Inflammatory macrophage (primary cell): Measurements from ENCODE around the gene TBC1D2.

ENCODE experiments used
- DNase-seq, 2 donors: peaks; one replicate each; pipeline ENCODE4 v3.0.0-alpha.2; 2020 to 2022

Gene TBC1D2

DNA sequence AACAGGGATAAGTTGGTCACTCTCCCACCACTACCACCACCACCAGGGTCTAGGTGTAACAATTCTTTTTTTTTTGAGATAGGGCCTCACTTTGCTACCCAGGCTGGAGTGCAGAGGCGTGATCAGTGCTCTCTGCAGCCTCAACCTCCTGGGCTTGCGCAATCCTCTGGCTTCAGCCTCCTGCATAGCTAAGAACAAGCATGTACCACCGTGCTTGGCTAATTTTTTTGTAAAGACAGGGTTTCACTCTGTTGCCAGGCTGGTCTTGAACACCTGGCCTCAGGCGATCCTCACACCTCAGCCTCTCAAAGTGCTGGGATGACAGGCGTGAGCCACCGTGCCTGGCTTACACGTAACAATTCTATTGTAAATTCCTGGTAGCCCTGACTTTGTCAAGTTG lies 90.5 kb downstream of the TBC1D2 start:
- peak in 1 of 2 donors; percentile 3 for DNase-seq

DNA sequence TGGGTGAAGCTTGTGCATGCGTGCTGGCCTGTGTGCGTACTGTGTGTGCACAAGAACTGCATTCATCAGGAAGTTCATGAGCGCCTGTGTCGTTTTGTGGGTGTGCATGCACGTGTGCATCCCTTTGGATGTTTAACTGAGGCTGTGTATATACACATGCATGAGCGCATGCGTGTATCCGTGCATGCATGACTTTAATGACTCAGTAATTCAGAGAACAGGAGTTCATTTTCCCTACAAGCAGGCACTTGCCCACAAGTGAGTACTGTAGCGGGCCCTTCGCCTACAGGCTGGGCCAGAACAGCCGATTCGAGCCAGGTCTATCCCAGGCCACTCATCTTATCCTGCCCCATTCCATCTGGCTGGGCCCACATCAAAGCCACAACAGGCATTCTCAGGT lies 92.8 kb downstream of the TBC1D2 start:
- no peak for DNase-seq

DNA sequence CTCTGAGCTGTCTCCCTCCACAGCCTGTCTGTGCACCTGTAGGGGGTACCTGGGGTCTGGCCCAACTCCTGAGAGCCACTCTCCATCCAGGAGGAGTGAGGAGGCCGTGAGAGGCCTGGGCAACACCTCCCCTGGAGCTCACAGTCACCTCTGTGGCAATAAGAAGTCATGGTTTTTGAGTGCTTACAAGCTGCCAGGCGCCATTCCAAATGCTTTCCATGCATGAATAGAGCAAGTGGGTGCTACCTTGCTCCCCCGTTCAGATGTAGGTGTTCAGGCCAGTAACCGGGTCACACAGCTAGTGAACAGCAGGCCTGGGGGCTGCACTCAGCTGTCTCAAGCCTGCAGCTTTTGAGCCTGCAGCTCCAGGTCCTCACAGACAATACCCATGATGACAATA lies 93.6 kb downstream of the TBC1D2 start:
- DNase-seq: no peak

DNA sequence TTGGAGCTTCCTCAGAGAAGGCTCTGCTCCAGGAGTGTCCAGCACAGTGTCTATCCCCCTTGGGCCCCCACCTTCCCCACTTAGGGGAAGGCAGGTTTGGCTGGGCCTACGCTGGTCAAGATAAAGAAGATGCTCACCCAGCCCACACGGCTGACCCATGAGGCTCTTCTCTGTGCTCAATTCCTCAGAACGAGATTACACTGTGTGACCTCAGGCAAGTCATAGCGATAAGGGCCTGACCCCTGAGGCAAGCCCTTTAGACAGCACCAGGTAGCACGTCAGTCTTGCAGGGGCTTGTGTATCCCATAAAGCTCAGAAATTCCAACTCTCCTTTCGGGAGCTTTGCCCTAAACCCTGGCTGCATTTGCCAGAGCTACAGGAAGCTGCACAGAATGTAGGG lies 95.7 kb downstream of the TBC1D2 start:
- DNase-seq: no peak

DNA sequence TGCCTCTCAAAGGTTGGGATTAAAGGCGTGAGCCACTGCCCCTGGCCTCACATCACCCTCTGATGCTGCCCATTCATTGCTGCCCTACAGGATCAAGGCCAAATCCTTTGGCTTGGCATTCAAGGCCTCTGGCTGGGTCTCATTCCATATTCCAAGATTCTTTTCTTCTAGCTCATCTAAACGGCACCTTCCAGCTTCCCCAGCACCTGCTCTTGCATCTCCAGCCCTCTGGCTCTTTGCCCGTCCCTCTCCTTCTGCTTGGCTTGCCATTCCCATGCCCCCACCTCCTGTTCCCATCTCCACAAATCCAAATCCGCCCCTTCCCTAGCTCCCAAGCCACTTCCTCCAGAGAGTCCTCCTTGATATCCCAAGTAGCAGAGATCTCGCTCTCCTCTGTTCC lies 96.1 kb downstream of the TBC1D2 start:
- DNase-seq: no peak

DNA sequence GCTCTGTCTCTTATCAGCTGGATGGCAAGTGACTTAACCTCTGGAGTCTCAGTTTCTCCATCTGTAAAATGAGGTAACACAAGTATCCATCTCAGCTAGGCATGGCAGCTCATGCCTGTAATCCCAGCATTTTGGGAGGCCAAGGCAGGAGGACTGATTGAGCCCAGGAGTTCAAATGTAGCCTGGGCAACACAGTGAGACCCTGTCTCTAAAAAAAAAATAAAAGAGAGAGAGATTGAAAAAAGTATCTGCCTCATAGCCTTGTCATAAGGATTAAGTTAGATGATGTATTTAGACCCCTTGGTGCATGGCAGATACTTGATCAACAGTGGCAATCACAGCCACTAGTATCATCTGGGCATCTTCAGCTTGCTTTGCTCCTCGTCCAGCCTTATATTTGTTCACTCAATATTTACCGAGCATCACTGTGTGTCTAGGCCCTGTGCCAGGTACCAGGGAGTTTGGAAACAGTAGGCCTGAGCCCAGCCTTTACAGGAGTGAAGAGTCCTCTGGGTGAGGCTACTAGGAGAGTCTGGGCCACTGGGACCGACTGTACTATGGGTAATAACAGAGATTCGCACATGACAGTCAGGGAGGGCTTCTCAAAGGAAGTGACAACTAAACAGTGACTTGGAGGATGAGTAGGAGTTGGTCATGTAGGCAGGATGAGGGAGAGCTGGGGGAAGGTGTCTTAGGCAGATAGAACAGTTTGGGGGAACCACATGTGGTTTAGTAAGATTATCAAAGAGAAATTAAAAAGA lies 97.2 kb downstream of the TBC1D2 start:
- peak; percentile 9 to 44 for DNase-seq

DNA sequence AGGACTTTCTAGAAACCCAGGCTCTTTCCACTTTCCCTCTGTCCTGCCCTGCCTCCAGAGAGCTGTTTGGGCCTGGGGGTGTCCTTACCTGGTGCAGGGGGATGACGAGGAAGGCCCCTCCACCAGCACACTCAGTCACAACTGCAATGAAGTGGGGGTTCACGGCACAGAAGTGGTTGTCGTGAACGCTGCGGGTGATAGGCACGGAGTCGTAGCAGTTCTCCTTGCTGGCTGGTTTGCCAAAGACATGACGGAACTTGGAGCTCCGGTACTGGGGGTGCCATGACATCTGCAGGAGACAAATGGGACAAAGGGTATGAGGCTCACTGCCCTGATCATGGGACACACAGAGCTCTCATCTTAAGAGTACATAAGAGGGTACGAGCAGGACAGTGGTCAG lies 98.1 kb downstream of the TBC1D2 start:
- DNase-seq: no peak

DNA sequence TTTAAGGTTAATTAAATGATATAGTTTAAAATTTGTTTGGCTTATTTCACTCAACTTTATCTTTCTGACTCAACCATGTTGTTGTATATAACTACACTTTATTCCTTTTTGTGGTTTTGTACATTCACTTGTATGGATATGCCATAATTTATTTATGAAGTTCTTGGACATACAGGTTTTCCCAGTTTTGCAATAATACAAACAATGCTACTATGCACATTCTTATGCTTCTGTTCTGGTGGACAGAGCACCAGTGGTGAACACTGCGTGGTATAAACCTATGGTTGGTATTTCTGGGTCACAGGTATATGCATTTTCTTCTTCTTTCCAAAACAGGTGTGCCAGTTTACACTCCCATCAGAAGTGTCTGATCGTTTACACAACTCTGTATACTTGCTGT lies 100.8 kb downstream of the TBC1D2 start:
- no peak for DNase-seq

DNA sequence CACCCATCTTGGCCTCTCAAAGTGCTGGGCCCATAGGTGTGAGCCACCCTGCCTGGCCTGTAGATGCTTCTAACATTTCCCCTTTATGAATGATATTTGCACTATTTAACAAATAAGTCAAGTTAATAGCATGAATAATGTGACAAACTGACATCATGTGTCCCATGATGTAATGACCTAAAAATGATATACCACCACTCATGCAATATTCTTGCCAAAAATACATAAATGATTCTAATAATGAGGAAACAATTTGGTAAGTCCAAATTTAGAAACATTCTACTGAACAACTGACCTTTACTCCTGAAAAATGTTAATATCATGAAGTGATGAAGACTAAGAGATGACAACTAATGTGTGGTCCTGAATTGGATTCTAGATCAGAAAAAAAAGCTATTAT lies 102.9 kb downstream of the TBC1D2 start:
- DNase-seq: peak; percentile 42 to 61

DNA sequence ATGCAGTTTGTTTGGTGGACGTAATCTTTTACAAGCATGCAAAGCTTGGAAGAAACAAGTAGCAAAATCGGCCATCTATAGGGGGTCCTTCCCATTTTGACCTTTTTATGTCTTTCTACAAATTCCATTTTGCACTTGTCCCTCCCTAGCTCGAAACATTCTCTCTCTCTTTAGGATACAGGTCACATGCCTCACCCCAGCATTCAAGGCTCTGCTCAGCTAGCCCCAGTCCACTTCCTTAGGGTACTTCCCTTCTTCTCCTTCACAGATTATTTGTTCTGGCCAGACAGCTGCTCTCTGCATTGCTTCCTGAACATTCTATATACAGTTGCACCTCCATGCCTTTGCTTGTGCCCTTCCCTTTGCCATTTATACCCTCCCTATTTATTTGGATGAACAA lies 104.7 kb downstream of the TBC1D2 start:
- peak; percentile 69 to 75 for DNase-seq

DNA sequence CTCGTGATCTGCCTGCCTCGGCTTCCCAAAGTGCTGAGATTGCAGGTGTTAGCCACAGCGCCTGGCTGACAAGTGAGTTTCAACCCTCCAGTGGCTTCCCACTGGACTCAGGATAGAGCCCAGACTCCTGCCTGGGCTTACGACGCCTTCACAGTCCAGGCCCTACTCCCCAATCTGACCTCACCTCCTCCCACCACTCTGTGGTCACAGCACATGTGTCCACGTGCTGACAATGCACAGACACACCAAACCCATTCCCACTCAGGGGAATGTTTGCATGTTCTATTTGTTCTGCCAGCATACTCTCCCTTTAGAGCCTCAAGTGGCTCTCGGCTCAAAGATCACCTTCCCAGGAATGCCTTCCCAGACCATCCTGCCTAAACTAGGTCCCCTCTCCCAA lies 105.3 kb downstream of the TBC1D2 start:
- peak; percentile 57 to 81 for DNase-seq

DNA sequence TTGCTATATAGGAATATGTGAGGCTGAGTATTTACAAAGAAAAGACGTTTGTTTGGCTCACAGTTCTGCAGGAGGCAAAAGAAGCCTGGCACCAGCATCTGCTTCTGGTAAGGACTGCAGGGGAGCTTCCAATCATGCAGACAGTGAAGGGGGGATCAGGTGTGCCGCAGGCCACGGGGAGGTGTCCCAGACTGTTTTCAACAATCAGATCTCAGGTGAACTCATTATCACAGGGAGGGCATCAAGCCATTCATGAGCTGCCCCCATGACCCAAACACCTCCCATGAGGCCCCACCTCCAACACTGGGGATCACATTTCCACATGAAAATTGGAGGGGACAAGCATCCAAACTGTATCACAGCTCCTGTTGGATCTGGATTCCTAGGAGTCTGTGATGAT lies 106.0 kb downstream of the TBC1D2 start:
- no peak for DNase-seq
